ENCODE measurements around the gene RPS6KA6. TPM values are rescaled to one million over a fixed set of nuclear protein-coding genes. Genes with fewer than 3 reads are reported as not detected.

The RPS6KA6 gene
- total RNA-seq (2022; extraction: Qiagen RNA extraction) = 3.7 to 7.1 TPM (median 5.7 TPM) in 5 replicates

GRCh38 chrX:84187533-84188319, at the start of gene RPS6KA6:
RPS6KA6 (minus strand) TSS chrX:84188199; CDS start chrX:84187899, 300 bp downstream.

All from A549 treated with dexamethasone at 1 μM for 4 hours (cell line).